Caco-2 (cell line): ENCODE measurements around the gene LGALS3BP. TPM values are rescaled to one million over a fixed set of nuclear protein-coding genes. Genes with fewer than 3 reads are reported as not detected.

ENCODE experiments used
- BruUV-seq: library from RNA; stranded (reverse); fragments of 400-500 nt; replicated peaks from 2 replicates; lab custom pipeline; 2021; lab: Mats Ljungman, UMichigan
- CTCF ChIA-PET: fragments of 300-600 bp; sonication (Branson Sonifier 250); formaldehyde crosslinking; loops from one replicate; lab custom pipeline; 2022; ENCODE audit warnings: antibody characterized with exemption; lab: Charles Lee
- POLR2A ChIA-PET: fragments of 300-600 bp; sonication (Branson Sonifier 250); formaldehyde crosslinking; loops from one replicate; lab custom pipeline; 2022; ENCODE audit warnings: antibody characterized with exemption; lab: Charles Lee
- DNase-seq, 2 experiments: peaks; one replicate each; pipeline versions ENCODE4 v3.0.0 to v3.0.0-alpha.2; 2020 to 2022
- H3K27me3 ChIP-seq: replicated peaks from 2 replicates; pipeline ENCODE4 v1.6.0; 2011; ENCODE audit warnings: low read length; ENCODE audit not compliant: control insufficient read depth, insufficient read depth
- H3K36me3 ChIP-seq: 2 replicates; pipeline ENCODE4 v1.5.1; 2011; ENCODE audit warnings: low read length; ENCODE audit not compliant: control insufficient read depth, insufficient read depth
- H3K4me1 ChIP-seq: fragments of 250-450 bp; sonication (Bioruptor Pico); 2 replicates; pipeline ENCODE4 v1.5.1; 2020; ENCODE audit warnings: mild to moderate bottlenecking
- H3K4me3 ChIP-seq: 2 replicates; pipeline ENCODE4 v1.5.1; 2011; ENCODE audit warnings: low read depth, mild to moderate bottlenecking, control low read depth, low read length
- H3K9me3 ChIP-seq: fragments of 250-450 bp; sonication (Bioruptor Pico); 2 replicates; pipeline ENCODE4 v1.5.1; 2020; ENCODE audit warnings: mild to moderate bottlenecking, moderate library complexity
- H3K27ac Mint-ChIP-seq: one replicate; pipeline ENCODE4 v1.8.0; 2022; ENCODE audit warnings: mixed read lengths; ENCODE audit not compliant: unreplicated experiment
- H3K27me3 Mint-ChIP-seq: one replicate; pipeline ENCODE4 v1.8.0; 2022; ENCODE audit warnings: mixed read lengths; ENCODE audit not compliant: insufficient read depth, unreplicated experiment
- H3K36me3 Mint-ChIP-seq: one replicate; pipeline ENCODE4 v1.8.0; 2022; ENCODE audit warnings: mild to moderate bottlenecking, mixed read lengths; ENCODE audit not compliant: insufficient read depth, unreplicated experiment
- H3K4me1 Mint-ChIP-seq: one replicate; pipeline ENCODE4 v1.8.0; 2022; ENCODE audit warnings: low read depth, mixed read lengths; ENCODE audit not compliant: unreplicated experiment
- H3K4me3 Mint-ChIP-seq: one replicate; pipeline ENCODE4 v1.8.0; 2022; ENCODE audit warnings: mild to moderate bottlenecking, moderate library complexity, mixed read lengths; ENCODE audit not compliant: unreplicated experiment
- H3K9me3 Mint-ChIP-seq: one replicate; pipeline ENCODE4 v1.8.0; 2022; ENCODE audit warnings: mixed read lengths; ENCODE audit not compliant: unreplicated experiment
- CTCF ChIP-seq, 2 experiments: fragments of 200-600 bp in 1 of 2; IDR thresholded peaks; 1 replicate in 1 of 2; 2 replicates in 1 of 2; pipeline versions ENCODE4 v1.5.1 to v1.8.0; 2011 to 2022; ENCODE audit warnings: antibody characterized with exemption in 1 of 2, control low read depth in 1 of 2, inconsistent platforms in 1 of 2, low read depth in 1 of 2, low read length in 1 of 2, mild to moderate bottlenecking in 1 of 2, moderate library complexity in 1 of 2; ENCODE audit not compliant: insufficient read depth in 1 of 2, severe bottlenecking in 1 of 2, unreplicated experiment in 1 of 2
- intact Hi-C: fragments of 100-400 bp; cut with micrococcal nuclease; formaldehyde crosslinking; loops from one replicate; pipeline ENCODE4 v1.10.0; 2022; ENCODE audit not compliant: unreplicated experiment
- total RNA-seq: library from RNA; stranded (reverse); gene quantifications from 2 replicates; pipeline ENCODE4 v1.2.3, GENCODE V29; 2022

The LGALS3BP gene
- total RNA-seq, 1 experiment from 2014 or later: 65.4 TPM

GRCh38 chr17:79026376-79027273 lies 46.9 kb upstream of the LGALS3BP start:
- BruUV-seq: no TSS peak
- Histone ChIP-seq H3K27me3 (no peaks in the 10 kb centered on the region), H3K9me3 (no peaks in the 10 kb centered on the region), H3K36me3 (no peaks in the 10 kb centered on the region), H3K4me1 (peaks cover 48% of the 10 kb centered on the region), H3K4me3 (peak overlapping the region; percentile 11)
- Mint-ChIP-seq H3K4me3 (peak overlapping the region; percentile 67), H3K36me3 (peaks cover 9% of the 10 kb centered on the region), H3K4me1 (peaks cover 37% of the 10 kb centered on the region), H3K27ac (peak overlapping the region; percentile 98), H3K9me3 (no peaks in the 10 kb centered on the region), H3K27me3 (no peaks in the 10 kb centered on the region)
- ChIA-PET POLR2A (interaction anchor here (0.6 to 1.8 kb wide), 6 partner anchors 15 to 295 kb away, joined by 3 to 11 read pairs (median 6); partner anchors contain the start of genes CANT1 and ENGASE), CTCF (interaction anchor here (0.6 to 2.7 kb wide), 9 partner anchors 10 to 185 kb away, joined by 3 to 23 read pairs (median 4); partner anchors contain the start of gene ENGASE)
- intact Hi-C loops: no loop called here
- no peak for TF ChIP-seq CTCF (IDR thresholded peaks at IDR 0.05; ENCODE audit: insufficient read depth in 1 of 2, low read depth in 1 of 2, low read length in 1 of 2, severe bottlenecking in 1 of 2, unreplicated experiment in 1 of 2)
- DNase-seq: peak; percentile 70 to 75

- BruUV-seq: TSS peak; percentile 47
These were observed 45.4 kb upstream of the LGALS3BP start for GRCh38 chr17:79024901-79025737.

More at GRCh38 chr17:79024901-79025737, 45.4 kb upstream of the LGALS3BP start:
- Histone ChIP-seq H3K9me3 (no peaks in the 10 kb centered on the region), H3K4me1 (peaks cover 54% of the 10 kb centered on the region), H3K27me3 (no peaks in the 10 kb centered on the region), H3K36me3 (no peaks in the 10 kb centered on the region), H3K4me3 (peak overlapping the region; percentile 84)
- intact Hi-C loops: no loop called here
- Mint-ChIP-seq H3K4me1 (peaks cover 47% of the 10 kb centered on the region), H3K27me3 (no peaks in the 10 kb centered on the region), H3K9me3 (no peaks in the 10 kb centered on the region), H3K36me3 (peaks cover 9% of the 10 kb centered on the region), H3K27ac (peak overlapping the region; percentile 98), H3K4me3 (peak overlapping the region; percentile 85)
- peak in 1 of 2 experiments; percentile 33 for DNase-seq
- TF ChIP-seq CTCF (IDR thresholded peaks at IDR 0.05; ENCODE audit: insufficient read depth in 1 of 2, low read depth in 1 of 2, low read length in 1 of 2, severe bottlenecking in 1 of 2, unreplicated experiment in 1 of 2): no peak
- POLR2A ChIA-PET: interaction anchor here (1.0 kb wide), 1 partner anchor 15 kb away, joined by 4 read pairs; the partner anchor contains the start of gene CANT1
- CTCF ChIA-PET: interaction anchor here (1.0 kb wide), 1 partner anchor 19 kb away, joined by 5 read pairs; no protein-coding TSS in a partner anchor
